ENCODE results near the gene SMPD3. TPM values are rescaled to one million over a fixed set of nuclear protein-coding genes. Genes with fewer than 3 reads are reported as not detected.

SMPD3 gene
- total RNA-seq, 1 donor from 2014 or later = 0.17 TPM

- DNase-seq = no peak
These were observed 15.6 kb downstream of the SMPD3 start for GRCh38 chr16:68432701-68433100.

GRCh38 chr16:68429076-68429854, 19.0 kb downstream of the SMPD3 start:
- no peak for DNase-seq

GRCh38 chr16:68427649-68428303, 20.5 kb downstream of the SMPD3 start:
- no peak for DNase-seq

GRCh38 chr16:68426347-68426652, 22.0 kb downstream of the SMPD3 start:
- no peak for DNase-seq

- no peak for DNase-seq
These were observed 22.6 kb downstream of the SMPD3 start for GRCh38 chr16:68425498-68426346.

- no peak for DNase-seq
These were observed 24.5 kb downstream of the SMPD3 start for GRCh38 chr16:68423771-68424170.

- no peak for DNase-seq
These were observed 25.8 kb downstream of the SMPD3 start for GRCh38 chr16:68422396-68422960.

- DNase-seq = no peak
These were observed 27.2 kb downstream of the SMPD3 start for GRCh38 chr16:68421076-68421475.

- DNase-seq = no peak
These were observed 27.9 kb downstream of the SMPD3 start for GRCh38 chr16:68420366-68420942.

GRCh38 chr16:68417711-68418301, 30.5 kb downstream of the SMPD3 start:
- peak; percentile 40 for DNase-seq

GRCh38 chr16:68416057-68417046, 32.0 kb downstream of the SMPD3 start:
- DNase-seq = no peak

GRCh38 chr16:68414581-68414980, 33.7 kb downstream of the SMPD3 start:
- DNase-seq = no peak

GRCh38 chr16:68412061-68412460, 36.2 kb downstream of the SMPD3 start:
- DNase-seq = no peak

- no peak for DNase-seq
These were observed 37.2 kb downstream of the SMPD3 start for GRCh38 chr16:68411086-68411485.

- DNase-seq = no peak
These were observed 39.3 kb downstream of the SMPD3 start for GRCh38 chr16:68408967-68409366.

- no peak for DNase-seq
These were observed 39.9 kb downstream of the SMPD3 start for GRCh38 chr16:68408428-68408827.

- DNase-seq = no peak
These were observed 41.7 kb downstream of the SMPD3 start for GRCh38 chr16:68406458-68407152.

GRCh38 chr16:68404736-68405345, 43.5 kb downstream of the SMPD3 start:
- DNase-seq = no peak

GRCh38 chr16:68403704-68404103, 44.6 kb downstream of the SMPD3 start:
- DNase-seq = no peak

GRCh38 chr16:68403177-68403576, 45.1 kb downstream of the SMPD3 start:
- DNase-seq = no peak

All from dermis blood vessel endothelial cell (primary cell).